Neural crest cell (in vitro differentiated cells): ENCODE measurements around the gene FAM50B. TPM values are rescaled to one million over a fixed set of nuclear protein-coding genes. Genes with fewer than 3 reads are reported as not detected.

Experiments
- DNase-seq: peaks from one replicate; pipeline ENCODE4 v3.0.0; 2021; ENCODE audit warnings: low read depth, mixed read lengths, low spot score
- H3K27ac Mint-ChIP-seq: one replicate; pipeline ENCODE4 v1.8.0; 2021; ENCODE audit warnings: mild to moderate bottlenecking, mixed read lengths; ENCODE audit not compliant: unreplicated experiment
- H3K27me3 Mint-ChIP-seq: 2 replicates; pipeline ENCODE4 v1.8.0; 2021; ENCODE audit warnings: low read depth, mild to moderate bottlenecking, mixed read lengths
- H3K36me3 Mint-ChIP-seq: 2 replicates; pipeline ENCODE4 v1.8.0; 2021; ENCODE audit warnings: low read depth, mild to moderate bottlenecking, mixed read lengths
- H3K4me1 Mint-ChIP-seq: 2 replicates; pipeline ENCODE4 v1.8.0; 2021; ENCODE audit warnings: mixed read lengths
- H3K4me3 Mint-ChIP-seq: one replicate; pipeline ENCODE4 v1.8.0; 2021; ENCODE audit warnings: mild to moderate bottlenecking, mixed read lengths
- H3K9me3 Mint-ChIP-seq: 2 replicates; pipeline ENCODE4 v1.8.0; 2021; ENCODE audit warnings: mixed read lengths
- total RNA-seq: library from RNA; stranded (reverse); gene quantifications from 2 replicates; pipeline ENCODE4 v1.2.1, GENCODE V29; 2021
- TF ChIP-seq, protein P1 (sequence below): fragments of 200-600 bp; sonication (generic); conservative IDR thresholded peaks from 2 replicates; pipeline ENCODE4 v1.5.0; 2021; ENCODE audit warnings: antibody characterized with exemption, mild to moderate bottlenecking

FAM50B gene
- total RNA-seq, 1 donor from 2014 or later: 2.9 TPM

DNA sequence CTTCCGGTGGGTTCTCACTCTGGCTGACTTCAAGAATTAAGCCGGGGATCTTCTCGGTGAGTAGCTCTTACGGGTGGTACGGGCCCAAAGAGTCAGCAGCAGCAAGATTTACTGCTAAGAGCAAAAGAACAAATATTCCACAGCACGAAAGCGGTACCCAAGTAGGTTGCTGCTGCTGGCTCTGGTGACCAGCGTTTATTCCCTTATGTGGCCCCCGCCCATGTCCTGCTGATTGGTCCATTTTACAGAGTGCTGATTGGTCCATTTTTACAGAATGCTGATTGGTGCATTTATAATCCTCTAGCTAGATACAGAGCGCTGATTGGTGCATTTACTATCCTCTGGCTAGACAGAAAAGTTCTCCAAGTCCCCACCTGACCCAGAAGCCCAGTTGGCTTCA lies 44.3 kb downstream of the FAM50B start:
- no peaks in the 10 kb centered on the region for H3K4me1 Mint-ChIP-seq
- TF ChIP-seq, protein P1, sequence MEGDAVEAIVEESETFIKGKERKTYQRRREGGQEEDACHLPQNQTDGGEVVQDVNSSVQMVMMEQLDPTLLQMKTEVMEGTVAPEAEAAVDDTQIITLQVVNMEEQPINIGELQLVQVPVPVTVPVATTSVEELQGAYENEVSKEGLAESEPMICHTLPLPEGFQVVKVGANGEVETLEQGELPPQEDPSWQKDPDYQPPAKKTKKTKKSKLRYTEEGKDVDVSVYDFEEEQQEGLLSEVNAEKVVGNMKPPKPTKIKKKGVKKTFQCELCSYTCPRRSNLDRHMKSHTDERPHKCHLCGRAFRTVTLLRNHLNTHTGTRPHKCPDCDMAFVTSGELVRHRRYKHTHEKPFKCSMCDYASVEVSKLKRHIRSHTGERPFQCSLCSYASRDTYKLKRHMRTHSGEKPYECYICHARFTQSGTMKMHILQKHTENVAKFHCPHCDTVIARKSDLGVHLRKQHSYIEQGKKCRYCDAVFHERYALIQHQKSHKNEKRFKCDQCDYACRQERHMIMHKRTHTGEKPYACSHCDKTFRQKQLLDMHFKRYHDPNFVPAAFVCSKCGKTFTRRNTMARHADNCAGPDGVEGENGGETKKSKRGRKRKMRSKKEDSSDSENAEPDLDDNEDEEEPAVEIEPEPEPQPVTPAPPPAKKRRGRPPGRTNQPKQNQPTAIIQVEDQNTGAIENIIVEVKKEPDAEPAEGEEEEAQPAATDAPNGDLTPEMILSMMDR: no peak
- H3K27ac Mint-ChIP-seq: no peak overlapping the region
- no peaks in the 10 kb centered on the region for H3K27me3 Mint-ChIP-seq
- H3K9me3 Mint-ChIP-seq: peaks cover 4% of the 10 kb centered on the region
- H3K4me3 Mint-ChIP-seq: no peak overlapping the region
- H3K36me3 Mint-ChIP-seq: no peaks in the 10 kb centered on the region
- no peak for DNase-seq

DNA sequence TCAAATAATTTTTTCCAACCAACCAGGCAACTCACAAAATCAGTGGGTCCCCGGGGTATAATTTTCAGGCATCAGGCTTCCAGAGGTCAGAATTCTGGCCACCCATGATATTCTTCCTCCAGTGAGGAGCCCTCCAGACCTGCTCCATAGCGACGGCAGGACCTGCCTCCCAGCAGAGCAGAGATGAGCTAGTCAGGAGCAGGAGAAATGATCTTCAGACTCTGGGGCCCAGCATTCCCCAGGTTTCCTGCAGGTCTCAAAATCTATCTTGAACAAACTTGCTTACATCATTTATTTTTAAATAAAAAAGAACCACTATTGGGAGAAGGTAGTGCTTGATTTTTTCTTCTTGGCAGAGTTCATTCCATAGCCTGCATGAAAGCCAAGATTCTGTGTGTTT lies 44.7 kb downstream of the FAM50B start:
- H3K27ac Mint-ChIP-seq: no peak overlapping the region
- no peaks in the 10 kb centered on the region for H3K36me3 Mint-ChIP-seq
- no peak overlapping the region for H3K4me3 Mint-ChIP-seq
- DNase-seq: no peak
- TF ChIP-seq, protein P1: no peak
- H3K27me3 Mint-ChIP-seq: no peaks in the 10 kb centered on the region
- no peaks in the 10 kb centered on the region for H3K4me1 Mint-ChIP-seq
- H3K9me3 Mint-ChIP-seq: peaks cover 4% of the 10 kb centered on the region

DNA sequence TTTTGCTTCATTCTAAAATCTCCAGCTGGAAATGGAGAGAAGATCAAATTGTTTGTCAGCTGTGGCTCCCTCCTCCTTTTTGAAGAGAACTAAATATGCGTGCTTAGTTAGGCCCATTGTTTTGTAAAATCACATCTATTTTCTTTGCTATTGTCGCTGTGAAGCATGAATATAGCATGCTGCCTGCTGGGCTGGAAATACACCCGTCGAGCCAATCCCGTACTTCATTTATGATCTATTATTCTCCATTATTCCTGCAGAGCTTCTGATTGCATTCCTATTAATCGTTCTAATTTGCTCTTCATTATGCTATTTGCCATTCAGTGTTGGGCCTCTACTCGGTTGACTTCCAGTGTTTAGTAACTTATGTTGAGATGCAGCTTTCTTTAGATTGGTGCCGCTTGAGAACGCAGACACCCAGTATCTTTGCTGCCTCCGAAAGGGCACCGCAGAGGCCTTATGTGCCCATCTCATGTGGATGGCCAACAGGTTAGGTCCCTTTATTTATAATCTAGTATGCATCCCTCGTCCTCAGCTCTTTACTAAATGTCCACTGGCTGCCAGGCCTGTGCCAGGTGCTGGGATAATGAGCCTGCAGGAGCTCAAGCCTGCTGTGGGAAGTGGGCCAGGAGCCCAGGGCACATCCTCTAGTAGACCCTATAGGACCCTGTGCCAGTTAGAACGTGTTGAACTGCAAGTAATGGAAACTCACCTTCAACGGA lies 45.6 kb downstream of the FAM50B start:
- H3K9me3 Mint-ChIP-seq: peaks cover 4% of the 10 kb centered on the region
- H3K36me3 Mint-ChIP-seq: no peaks in the 10 kb centered on the region
- TF ChIP-seq, protein P1: no peak
- H3K4me3 Mint-ChIP-seq: no peak overlapping the region
- no peaks in the 10 kb centered on the region for H3K27me3 Mint-ChIP-seq
- no peak overlapping the region for H3K27ac Mint-ChIP-seq
- no peaks in the 10 kb centered on the region for H3K4me1 Mint-ChIP-seq
- no peak for DNase-seq

DNA sequence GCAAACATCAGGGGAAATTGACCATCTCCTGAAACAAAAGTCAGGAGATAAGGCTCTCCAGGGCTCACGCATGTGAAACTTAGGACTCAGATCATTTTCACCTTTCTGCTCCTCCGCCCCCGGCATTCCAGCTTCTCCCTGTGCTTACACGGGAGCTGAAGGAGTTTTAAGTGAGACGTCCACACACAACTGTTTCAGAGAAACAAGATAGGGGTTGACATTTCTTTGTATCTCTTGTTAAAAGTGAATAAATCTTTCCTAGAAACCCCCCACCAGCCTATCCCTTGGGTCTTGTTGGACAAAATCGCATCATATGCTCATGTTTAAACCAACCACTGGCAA lies 46.1 kb downstream of the FAM50B start:
- Mint-ChIP-seq H3K27me3 (no peaks in the 10 kb centered on the region), H3K4me3 (no peak overlapping the region), H3K27ac (no peak overlapping the region), H3K9me3 (peaks cover 4% of the 10 kb centered on the region), H3K4me1 (no peaks in the 10 kb centered on the region), H3K36me3 (no peaks in the 10 kb centered on the region)
- DNase-seq: no peak
- TF ChIP-seq, protein P1: no peak

DNA sequence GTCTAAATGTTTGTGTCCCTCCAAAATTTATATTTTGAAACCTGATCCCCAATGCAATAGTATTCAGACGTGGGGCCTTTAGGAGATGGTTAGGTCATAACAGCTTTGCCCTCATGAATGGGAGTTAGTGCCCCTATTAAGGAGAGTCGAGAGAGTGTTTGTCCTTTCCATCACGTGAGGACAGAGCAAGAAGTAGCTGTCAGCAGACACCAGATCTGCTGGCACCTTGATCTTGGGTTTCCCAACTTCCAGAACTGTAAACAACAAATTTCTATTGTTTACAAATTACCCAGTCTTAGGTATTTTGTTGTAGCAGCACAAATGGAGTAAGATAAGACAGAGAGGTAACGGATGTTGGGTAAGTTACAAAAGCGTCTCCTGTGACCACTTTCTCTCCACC lies 46.6 kb downstream of the FAM50B start:
- H3K27ac Mint-ChIP-seq: no peak overlapping the region
- H3K4me3 Mint-ChIP-seq: no peak overlapping the region
- H3K4me1 Mint-ChIP-seq: no peaks in the 10 kb centered on the region
- H3K9me3 Mint-ChIP-seq: peaks cover 4% of the 10 kb centered on the region
- H3K27me3 Mint-ChIP-seq: no peaks in the 10 kb centered on the region
- no peak for DNase-seq
- no peaks in the 10 kb centered on the region for H3K36me3 Mint-ChIP-seq
- TF ChIP-seq, protein P1: no peak
